Esophagus mucosa (tissue), 1 donor: Measurements from ENCODE around the gene DCANP1. TPM values are rescaled to one million over a fixed set of nuclear protein-coding genes. Genes with fewer than 3 reads are reported as not detected.
"Not testable (repeated sequence)": the region's sequence is repeated elsewhere in the genome, so short reads cannot be mapped to it uniquely, and the experiment has no call there.

ENCODE experiments used
- ATAC-seq: fragments of 200-7000 bp; cut with Tn5 transposase; one replicate; pipeline ENCODE4 v1.9.1; 2020
- total RNA-seq: library from RNA; stranded (reverse); gene quantifications from one replicate; pipeline ENCODE4 v1.2.4, GENCODE V29; 2023
- donor health status: DM: yes; HTN: yes; CAD: no.

DCANP1 gene
- total RNA-seq: not detected

GRCh38 chr5:135447298-135447929 lies at the start of gene DCANP1:
Gene DCANP1 (minus strand): TSS chr5:135447348. CDS start chr5:135447108, 240 bp downstream.
- no peak for ATAC-seq

GRCh38 chr5:135495531-135495930 lies 48.4 kb upstream of the DCANP1 start:
- ATAC-seq: not testable (repeated sequence)

- no peak for ATAC-seq
Observed at GRCh38 chr5:135494196-135494595, 47.0 kb upstream of the DCANP1 start.

- peak; percentile 83 for ATAC-seq
Observed at GRCh38 chr5:135493406-135494180, 46.4 kb upstream of the DCANP1 start.

- peak; percentile 34 for ATAC-seq
Observed at GRCh38 chr5:135492319-135492626, 45.1 kb upstream of the DCANP1 start.

- peak; percentile 58 for ATAC-seq
Observed at GRCh38 chr5:135491552-135492318, 44.6 kb upstream of the DCANP1 start.

GRCh38 chr5:135491038-135491551 lies 43.9 kb upstream of the DCANP1 start:
- ATAC-seq: no peak

- ATAC-seq: no peak
Observed at GRCh38 chr5:135490245-135491037, 43.3 kb upstream of the DCANP1 start.

GRCh38 chr5:135489466-135490244 lies 42.5 kb upstream of the DCANP1 start:
- ATAC-seq: no peak

- no peak for ATAC-seq
Observed at GRCh38 chr5:135488727-135489465, 41.7 kb upstream of the DCANP1 start.

GRCh38 chr5:135487839-135488514 lies 40.8 kb upstream of the DCANP1 start:
- no peak for ATAC-seq

- ATAC-seq: no peak
Observed at GRCh38 chr5:135487037-135487395, 39.9 kb upstream of the DCANP1 start.

- ATAC-seq: no peak
Observed at GRCh38 chr5:135486131-135487036, 39.2 kb upstream of the DCANP1 start.

- ATAC-seq: no peak
Observed at GRCh38 chr5:135484674-135485086, 37.5 kb upstream of the DCANP1 start.

GRCh38 chr5:135483254-135483653 lies 36.1 kb upstream of the DCANP1 start:
- ATAC-seq: no peak

GRCh38 chr5:135482381-135482933 lies 35.3 kb upstream of the DCANP1 start:
- ATAC-seq: no peak

GRCh38 chr5:135481909-135482311 lies 34.8 kb upstream of the DCANP1 start:
- ATAC-seq: no peak

- no peak for ATAC-seq
Observed at GRCh38 chr5:135481387-135481786, 34.2 kb upstream of the DCANP1 start.

- ATAC-seq: no peak
Observed at GRCh38 chr5:135480511-135480910, 33.4 kb upstream of the DCANP1 start.
